Left ventricle myocardium inferior (tissue), 1 donor: Measurements from ENCODE around the gene C9orf50. TPM values are rescaled to one million over a fixed set of nuclear protein-coding genes. Genes with fewer than 3 reads are reported as not detected.
A peak's percentile ranks its signal among the peaks of the same experiment; 100 is the strongest.

ENCODE experiments used
- DNase-seq: peaks from one replicate; pipeline ENCODE4 v3.0.0-alpha.2; 2020
- H3K27ac ChIP-seq: fragments of 200-600 bp; replicated peaks from 2 replicates; pipeline ENCODE4 v1.8.0; 2021
- H3K27me3 ChIP-seq: fragments of 200-600 bp; 2 replicates; pipeline ENCODE4 v1.8.0; 2021; ENCODE audit warnings: low read depth
- H3K36me3 ChIP-seq: fragments of 200-600 bp; 2 replicates; pipeline ENCODE4 v1.8.0; 2021
- H3K4me1 ChIP-seq: fragments of 200-600 bp; 2 replicates; pipeline ENCODE4 v1.8.0; 2021
- H3K4me3 ChIP-seq: fragments of 200-600 bp; 2 replicates; pipeline ENCODE4 v1.8.0; 2021; ENCODE audit warnings: mild to moderate bottlenecking, moderate library complexity
- H3K9me3 ChIP-seq: fragments of 200-600 bp; replicated peaks from 2 replicates; pipeline ENCODE4 v1.8.0; 2021
- CTCF ChIP-seq: fragments of 200-600 bp; IDR thresholded peaks from 2 replicates; pipeline ENCODE4 v1.8.0; 2021; ENCODE audit warnings: antibody characterized with exemption, mild to moderate bottlenecking, borderline replicate concordance
- intact Hi-C: fragments of 100-400 bp; cut with micrococcal nuclease; formaldehyde crosslinking; loops from one replicate; pipeline ENCODE4 v1.11.0; 2022
- total RNA-seq: library from RNA; stranded (reverse); fragmentation: NEBNext Ultra II Directional; extraction: Animal tissue kit (Norgen Biotek cat#: 25700); gene quantifications from one replicate; pipeline ENCODE4 v1.2.1, GENCODE V29; 2021
- donor health status: DM: no; HTN: yes; CAD: no; lungs with severe emphysema.

Gene C9orf50
- total RNA-seq, 1 donor from 2014 or later = not detected

- TF ChIP-seq CTCF = no peak
Measured at GRCh38 chr9:129579294-129579693, 41.6 kb downstream of the C9orf50 start.

GRCh38 chr9:129576546-129577543, 44.1 kb downstream of the C9orf50 start:
- DNase-seq = peak; percentile 31
- no peaks in the 10 kb centered on the region for H3K36me3 ChIP-seq
- peak overlapping the region; percentile 8 for H3K4me3 ChIP-seq
- H3K9me3 ChIP-seq = peaks cover 3% of the 10 kb centered on the region
- peaks cover 6% of the 10 kb centered on the region for H3K4me1 ChIP-seq
- no peak for TF ChIP-seq CTCF
- H3K27ac ChIP-seq = peak overlapping the region; percentile 66
- intact Hi-C loops = no loop called here
- H3K27me3 ChIP-seq = no peaks in the 10 kb centered on the region

More at GRCh38 chr9:129579294-129579693, 41.6 kb downstream of the C9orf50 start:
- no peak for DNase-seq
- intact Hi-C loops = no loop called here
- Histone ChIP-seq H3K27me3 (no peaks in the 10 kb centered on the region), H3K4me3 (no peak overlapping the region), H3K36me3 (no peaks in the 10 kb centered on the region), H3K27ac (no peak overlapping the region), H3K9me3 (no peaks in the 10 kb centered on the region), H3K4me1 (peaks cover 7% of the 10 kb centered on the region)

- intact Hi-C loops = no loop called here
- DNase-seq = no peak
- H3K27ac ChIP-seq = no peak overlapping the region
- no peaks in the 10 kb centered on the region for H3K36me3 ChIP-seq
- H3K9me3 ChIP-seq = peaks cover 3% of the 10 kb centered on the region
- no peak for TF ChIP-seq CTCF
- no peak overlapping the region for H3K4me3 ChIP-seq
- no peaks in the 10 kb centered on the region for H3K27me3 ChIP-seq
- H3K4me1 ChIP-seq = peaks cover 13% of the 10 kb centered on the region
Measured at GRCh38 chr9:129575818-129576217, 45.1 kb downstream of the C9orf50 start.

GRCh38 chr9:129574911-129575585, 45.9 kb downstream of the C9orf50 start:
- DNase-seq = no peak
- Histone ChIP-seq H3K4me1 (peaks cover 20% of the 10 kb centered on the region), H3K9me3 (peaks cover 3% of the 10 kb centered on the region), H3K27me3 (no peaks in the 10 kb centered on the region), H3K4me3 (no peak overlapping the region), H3K36me3 (no peaks in the 10 kb centered on the region), H3K27ac (no peak overlapping the region)
- intact Hi-C loops = no loop called here
- no peak for TF ChIP-seq CTCF

GRCh38 chr9:129573977-129574376, 46.9 kb downstream of the C9orf50 start:
- intact Hi-C loops = no loop called here
- H3K9me3 ChIP-seq = peaks cover 3% of the 10 kb centered on the region
- peaks cover 30% of the 10 kb centered on the region for H3K4me1 ChIP-seq
- no peak overlapping the region for H3K4me3 ChIP-seq
- H3K27ac ChIP-seq = no peak overlapping the region
- no peaks in the 10 kb centered on the region for H3K36me3 ChIP-seq
- no peaks in the 10 kb centered on the region for H3K27me3 ChIP-seq
- no peak for TF ChIP-seq CTCF
- no peak for DNase-seq
